GM18909 (cell line): ENCODE results near the gene CIT.
A peak's percentile ranks its signal among the peaks of the same experiment; 100 is the strongest.
"Not testable (repeated sequence)": the region's sequence is repeated elsewhere in the genome, so short reads cannot be mapped to it uniquely, and the experiment has no call there.

Experiments
- ATAC-seq: cut with Tn5 transposase; IDR thresholded peaks from one replicate; pipeline ENCODE4 v1.9.1; 2021; ENCODE audit warnings: mild to moderate bottlenecking; ENCODE audit not compliant: unreplicated experiment, poor library complexity

CIT gene, protein sequence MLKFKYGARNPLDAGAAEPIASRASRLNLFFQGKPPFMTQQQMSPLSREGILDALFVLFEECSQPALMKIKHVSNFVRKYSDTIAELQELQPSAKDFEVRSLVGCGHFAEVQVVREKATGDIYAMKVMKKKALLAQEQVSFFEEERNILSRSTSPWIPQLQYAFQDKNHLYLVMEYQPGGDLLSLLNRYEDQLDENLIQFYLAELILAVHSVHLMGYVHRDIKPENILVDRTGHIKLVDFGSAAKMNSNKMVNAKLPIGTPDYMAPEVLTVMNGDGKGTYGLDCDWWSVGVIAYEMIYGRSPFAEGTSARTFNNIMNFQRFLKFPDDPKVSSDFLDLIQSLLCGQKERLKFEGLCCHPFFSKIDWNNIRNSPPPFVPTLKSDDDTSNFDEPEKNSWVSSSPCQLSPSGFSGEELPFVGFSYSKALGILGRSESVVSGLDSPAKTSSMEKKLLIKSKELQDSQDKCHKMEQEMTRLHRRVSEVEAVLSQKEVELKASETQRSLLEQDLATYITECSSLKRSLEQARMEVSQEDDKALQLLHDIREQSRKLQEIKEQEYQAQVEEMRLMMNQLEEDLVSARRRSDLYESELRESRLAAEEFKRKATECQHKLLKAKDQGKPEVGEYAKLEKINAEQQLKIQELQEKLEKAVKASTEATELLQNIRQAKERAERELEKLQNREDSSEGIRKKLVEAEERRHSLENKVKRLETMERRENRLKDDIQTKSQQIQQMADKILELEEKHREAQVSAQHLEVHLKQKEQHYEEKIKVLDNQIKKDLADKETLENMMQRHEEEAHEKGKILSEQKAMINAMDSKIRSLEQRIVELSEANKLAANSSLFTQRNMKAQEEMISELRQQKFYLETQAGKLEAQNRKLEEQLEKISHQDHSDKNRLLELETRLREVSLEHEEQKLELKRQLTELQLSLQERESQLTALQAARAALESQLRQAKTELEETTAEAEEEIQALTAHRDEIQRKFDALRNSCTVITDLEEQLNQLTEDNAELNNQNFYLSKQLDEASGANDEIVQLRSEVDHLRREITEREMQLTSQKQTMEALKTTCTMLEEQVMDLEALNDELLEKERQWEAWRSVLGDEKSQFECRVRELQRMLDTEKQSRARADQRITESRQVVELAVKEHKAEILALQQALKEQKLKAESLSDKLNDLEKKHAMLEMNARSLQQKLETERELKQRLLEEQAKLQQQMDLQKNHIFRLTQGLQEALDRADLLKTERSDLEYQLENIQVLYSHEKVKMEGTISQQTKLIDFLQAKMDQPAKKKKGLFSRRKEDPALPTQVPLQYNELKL (N-terminal part only)

DNA sequence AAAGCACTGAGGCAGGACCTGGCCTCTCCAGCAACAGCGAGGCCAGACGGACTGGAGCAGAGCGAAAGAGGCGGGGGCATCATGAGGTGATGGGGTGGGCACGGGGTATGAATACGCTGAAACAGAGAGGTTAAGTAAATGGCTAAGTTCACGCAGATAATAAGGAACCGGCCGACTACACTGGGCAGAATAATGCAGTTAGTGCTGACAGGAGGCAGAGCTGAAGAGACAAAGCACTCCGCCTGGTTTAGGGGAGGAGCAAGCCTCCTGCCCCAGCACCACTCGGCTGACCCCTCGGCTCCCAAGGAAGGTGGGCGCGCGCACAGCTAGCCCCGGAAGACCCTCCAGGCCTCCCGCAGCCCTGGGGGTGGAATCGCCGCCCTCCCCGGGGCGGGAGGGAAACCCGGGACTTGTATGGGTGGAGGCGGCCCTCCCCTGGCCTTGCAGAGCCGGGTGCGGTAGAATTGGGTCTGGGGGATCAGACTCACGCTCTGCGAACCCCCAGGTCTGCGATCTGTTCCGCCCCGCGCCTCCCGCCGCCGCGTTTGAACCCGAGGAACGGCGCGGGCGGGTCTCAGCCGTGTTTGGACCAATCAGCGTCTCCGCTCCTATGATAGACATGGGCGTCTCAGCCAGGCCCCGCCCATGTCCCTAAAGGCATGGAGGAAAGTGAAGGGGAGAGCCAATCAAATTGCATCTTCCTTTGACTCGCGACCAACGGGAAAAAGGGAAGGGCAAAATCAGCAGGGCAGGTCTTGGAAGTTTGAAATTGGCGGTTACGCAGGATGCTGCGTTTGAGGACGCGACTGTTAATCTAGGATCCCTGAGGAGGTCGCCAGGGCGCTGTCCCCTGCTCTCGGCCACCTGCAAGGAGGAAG is at the start of gene CIT:
Gene CIT (minus strand): TSS at position 560 of the 878 bp plus-strand sequence. CDS start 1,152 bp downstream, outside the sequence.
- ATAC-seq, result peak; percentile 99

DNA sequence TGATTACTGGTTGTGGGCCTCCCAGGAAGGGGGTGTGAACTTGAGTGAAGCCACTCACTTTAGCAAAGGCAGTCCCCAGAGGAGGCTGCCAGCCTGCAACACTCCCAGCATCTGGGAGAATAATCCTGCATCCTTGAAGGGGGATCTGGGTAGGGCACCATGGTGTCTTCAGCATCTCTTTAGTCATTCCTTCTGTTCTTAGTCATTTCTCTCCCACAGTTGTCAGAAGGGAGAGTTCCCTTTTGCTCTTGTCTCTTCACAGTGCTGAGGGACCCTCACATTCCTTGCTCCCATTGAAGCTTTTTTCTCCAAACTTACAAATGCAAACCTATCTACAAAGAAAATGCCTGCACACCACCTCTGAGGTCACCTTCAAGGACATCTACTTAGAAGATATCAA is 48.1 kb upstream of the CIT start:
- ATAC-seq, result no peak

DNA sequence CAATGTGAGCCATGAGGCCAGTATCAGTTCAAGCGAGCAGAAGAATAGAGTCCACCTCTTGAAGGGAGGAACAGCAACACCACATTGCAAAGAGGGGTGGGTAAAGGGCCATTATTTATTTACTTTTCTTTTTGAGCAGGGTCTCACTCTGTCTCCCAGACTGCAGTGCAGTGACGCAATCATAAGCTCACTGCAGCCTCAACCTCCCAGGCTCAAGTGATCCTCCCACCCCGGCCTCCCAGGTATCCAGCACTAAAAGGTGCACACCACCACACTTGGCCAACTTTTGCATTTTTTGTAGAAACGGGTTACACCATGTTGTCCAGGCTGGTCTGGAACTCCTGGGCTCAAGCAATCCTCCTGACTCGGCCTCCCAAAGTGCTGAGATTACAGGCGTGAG is 42.9 kb upstream of the CIT start:
- no peak for ATAC-seq

DNA sequence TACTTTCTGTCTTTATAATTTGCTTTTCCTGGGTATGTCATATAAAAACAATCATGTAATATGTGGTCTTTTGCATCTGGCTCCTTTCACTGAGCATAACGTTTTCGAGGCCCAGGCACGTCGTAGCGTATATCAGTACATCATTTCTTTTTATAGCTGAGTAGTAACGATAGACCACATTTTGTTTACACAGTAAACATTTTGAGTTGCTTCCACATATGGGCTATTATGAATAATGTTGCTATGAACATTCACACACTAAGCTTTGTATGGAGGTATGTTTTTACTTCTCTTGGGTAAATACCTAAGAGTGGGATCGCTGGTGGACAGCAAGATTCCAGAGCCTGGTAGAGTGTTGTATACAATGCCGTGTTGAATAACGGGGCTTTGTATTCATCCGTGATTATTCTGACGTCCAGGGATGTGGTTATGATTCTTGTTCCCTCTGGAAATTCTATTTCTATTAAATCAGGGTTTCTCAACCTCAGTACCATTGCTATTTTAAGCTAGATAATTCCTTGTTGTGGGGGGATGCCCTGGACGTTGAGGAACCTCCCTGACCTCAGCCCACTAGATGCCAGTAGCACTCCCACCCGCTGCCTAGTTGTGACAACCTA is 38.9 kb upstream of the CIT start:
- ATAC-seq, result no peak

DNA sequence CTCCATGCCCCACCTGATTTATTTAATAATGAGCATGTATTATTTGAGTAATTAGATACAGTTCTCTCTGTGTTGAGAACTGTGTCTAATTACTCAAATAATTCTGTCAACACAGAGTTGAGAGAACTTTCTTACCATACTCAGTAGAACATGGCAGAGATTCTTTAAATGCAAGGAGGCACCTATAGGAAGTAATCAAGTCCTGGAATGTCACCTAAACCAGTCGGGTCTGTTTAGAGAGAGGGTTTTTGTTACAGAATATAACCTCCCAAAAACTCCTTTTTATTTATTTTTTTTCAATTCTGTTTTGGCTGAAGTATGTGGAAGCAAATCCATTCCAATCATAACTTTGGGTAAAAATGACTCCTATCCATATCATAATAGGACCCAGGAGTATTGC is 37.5 kb upstream of the CIT start:
- no peak for ATAC-seq

DNA sequence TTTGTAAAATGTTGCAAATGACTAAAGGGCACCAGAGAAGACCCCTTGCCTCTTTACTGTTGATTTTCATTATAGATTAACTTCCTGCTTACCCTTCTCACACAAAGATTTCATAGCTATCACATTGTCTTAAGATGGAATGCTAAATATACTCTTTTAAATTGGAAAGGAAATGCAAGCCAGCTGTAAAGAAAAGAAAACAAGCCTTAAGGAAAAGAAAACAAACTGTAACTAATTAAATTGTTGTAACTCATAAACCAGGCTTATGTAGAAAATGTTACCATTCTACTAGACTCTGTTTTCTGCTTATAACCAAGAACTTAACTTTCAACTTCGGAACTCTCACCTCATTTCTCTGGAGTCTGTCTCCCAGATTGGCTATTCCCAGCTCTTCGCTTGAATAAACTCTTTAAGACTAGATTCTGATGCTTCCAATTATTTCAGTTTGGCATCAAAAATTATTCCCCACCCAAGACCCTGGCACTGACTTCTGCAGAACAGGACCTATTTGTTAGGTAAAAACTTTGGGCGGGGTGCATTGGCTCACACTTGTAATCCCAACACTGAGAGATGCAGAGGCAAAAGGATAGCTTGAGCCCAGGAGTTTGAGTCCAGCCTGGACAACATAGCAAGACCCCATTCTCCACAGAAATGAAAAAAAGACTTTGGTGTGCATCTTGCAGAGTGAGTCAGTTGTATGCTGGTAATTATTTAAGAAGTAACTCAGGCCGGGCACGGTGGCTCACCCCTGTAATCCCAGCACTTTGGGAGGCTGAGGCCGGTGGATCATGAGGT is 36.6 kb upstream of the CIT start:
- no peak for ATAC-seq

DNA sequence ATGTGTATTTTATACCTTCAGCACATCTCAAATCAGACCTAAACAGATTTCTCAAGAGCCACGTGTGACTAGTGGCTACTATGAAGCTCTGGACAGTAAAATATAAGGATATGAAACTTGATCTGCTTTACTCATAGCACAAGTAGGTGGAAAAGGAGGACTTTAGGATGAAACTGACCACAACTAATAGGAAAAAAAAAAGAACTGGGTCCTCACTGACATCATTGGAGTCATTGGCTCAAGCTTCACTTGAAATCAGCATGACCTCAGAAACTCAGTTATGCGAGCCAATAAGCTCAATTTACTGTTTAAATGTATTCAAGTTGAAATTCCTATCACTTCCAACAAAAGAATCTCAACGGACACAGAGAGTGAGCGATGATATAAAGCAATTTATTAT is 34.1 kb upstream of the CIT start:
- no peak for ATAC-seq

DNA sequence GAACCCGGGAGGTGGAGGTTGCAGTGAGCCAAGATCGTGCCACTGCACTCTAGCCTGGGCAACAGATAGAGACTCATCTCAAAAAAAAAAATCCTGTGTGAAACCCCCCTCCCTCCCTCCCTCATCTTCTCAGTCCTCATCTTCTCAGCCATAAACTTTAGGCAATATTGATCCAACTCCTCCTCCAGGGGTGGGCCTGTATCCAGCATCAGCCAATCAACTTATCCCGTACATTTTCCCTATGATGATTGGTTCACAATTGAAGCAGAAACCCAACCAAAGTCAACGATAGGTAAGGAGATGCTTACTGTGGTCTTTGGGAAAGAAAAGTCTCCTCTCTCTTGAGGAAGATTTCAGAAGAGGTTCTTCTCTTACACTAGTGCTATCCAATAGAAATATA is 33.5 kb upstream of the CIT start:
- no peak for ATAC-seq

DNA sequence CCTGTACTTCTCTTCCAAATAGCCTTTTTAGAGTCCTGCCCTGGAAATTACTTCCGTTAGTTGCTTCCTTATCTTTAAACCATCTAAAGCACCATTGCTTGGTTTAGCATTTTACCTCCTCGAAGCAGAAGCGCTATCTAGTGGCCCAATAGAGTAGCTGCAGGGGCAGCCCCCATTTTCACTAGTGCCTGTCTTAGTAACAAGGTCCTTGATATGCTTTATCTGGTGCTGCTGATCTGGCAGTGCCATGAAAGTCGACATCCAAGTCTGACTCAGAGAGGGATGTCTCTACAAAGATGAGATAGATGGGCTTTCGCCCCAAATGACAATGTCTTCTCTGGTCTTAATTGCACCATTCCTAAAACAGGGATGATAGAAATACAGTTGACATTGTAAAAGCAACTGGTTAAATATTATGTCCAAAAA is 25.0 kb upstream of the CIT start:
- peak; percentile 72 for ATAC-seq

DNA sequence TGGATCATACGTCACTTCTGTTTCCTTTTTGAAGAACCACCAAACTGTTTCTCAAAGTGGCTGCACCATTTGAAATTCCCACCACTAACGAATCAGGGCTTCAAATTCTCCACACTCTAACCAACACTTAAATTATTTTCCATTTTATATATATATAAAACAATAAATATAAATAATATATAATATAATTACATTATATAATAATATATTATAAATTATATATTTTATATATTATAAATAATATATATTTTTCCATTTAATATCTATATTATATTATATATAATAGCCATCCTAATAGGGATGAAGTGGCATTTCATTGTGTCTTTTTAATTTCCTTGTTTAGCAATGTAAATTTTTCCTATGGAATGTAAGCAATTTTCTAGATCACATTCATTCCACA is 24.6 kb upstream of the CIT start:
- no peak for ATAC-seq

DNA sequence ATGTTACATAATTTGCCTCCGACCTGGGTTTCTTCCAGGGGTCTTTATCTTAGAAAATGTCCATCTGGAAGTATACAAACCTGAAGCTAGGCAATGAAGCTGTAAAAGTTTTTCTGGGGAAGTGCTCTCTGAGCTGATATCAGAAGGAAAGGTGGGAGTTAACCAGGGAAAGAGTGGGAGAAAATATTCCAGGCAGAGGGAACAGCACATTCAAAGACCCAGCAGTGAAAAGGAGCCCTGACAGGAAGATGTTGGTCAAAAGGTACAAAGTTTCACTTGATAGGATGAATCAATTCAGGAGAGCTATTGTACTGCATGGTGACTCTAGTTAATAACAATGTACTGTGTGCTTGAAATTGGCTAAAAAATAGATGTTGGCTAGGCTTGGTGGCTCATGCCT is 17.8 kb upstream of the CIT start:
- no peak for ATAC-seq

DNA sequence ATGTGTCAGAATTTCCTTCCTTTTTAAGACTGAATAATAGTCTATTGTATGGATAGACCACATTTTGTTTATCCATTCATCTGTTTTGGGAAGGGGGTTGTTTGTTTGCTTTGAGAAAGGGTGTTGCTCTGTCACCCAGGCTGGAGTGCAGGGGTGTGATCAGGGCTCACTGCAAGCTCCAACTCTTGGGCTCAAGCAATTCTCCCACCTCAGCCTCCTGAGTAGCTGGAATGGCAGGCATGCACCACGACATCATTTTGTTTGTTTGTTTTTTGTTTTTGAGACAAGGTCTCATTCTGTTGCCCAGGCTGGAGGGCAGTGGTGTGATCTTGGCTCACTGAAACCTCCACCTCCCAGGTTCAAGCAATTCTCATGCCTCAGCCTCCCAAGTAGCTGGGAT is 15.5 kb upstream of the CIT start:
- ATAC-seq, result not testable (repeated sequence)

DNA sequence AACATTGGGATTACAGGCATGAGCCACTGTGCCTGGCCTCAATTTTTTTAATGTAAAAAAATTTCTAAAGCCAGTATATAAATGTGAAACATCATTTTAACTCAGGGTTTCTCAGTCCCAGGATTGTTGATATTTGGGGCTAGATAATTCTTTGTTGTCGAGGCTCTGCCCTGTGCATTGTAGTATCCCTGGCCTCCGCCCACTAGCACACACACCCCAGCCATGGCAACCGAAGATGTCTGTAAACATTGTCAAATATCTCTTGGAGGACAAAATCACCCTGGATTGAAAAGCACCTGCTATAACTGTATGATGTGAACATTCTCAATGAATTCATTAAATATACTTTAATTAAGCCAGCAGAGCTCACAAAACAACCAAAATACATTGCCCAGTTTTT is 8.4 kb upstream of the CIT start:
- no peak for ATAC-seq

DNA sequence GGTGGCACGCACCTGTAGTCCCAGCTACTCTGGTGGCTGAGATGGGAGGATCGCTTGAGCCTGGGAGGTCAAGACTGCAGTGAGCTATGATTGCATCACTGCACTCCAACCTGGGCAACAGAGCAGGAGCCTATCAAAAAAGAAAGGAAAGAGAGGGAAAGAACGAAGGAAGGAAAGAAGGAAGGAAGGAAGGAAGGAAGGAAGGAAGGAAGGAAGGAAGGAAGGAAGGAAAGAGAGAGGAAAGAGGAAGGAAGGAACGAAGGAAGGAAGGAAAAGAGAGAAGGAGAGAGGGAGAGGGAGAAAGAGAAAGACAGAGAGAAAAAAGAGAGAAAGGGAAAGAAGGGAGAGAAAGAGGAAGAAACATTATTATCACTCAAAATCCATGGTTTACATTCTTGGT is 6.7 kb upstream of the CIT start:
- not testable (repeated sequence) for ATAC-seq

DNA sequence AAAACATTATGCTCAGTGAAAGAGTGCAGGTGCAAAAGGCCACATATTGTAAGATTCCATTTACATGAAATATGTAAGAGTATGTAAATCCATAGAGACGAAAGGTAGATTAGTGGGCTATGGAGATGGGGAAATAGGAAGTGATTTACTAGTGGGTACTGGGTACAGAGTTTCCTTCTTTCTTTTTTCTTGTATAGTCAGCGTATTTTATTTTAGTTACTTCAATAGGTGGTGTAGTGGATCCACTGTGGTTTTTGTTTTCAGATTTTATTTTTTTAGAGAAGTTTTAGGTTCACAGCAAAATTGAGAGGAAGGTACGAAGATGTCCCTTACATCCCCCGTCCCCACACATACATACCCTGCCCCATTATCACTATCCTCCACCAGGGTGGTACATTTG is 6.1 kb upstream of the CIT start:
- no peak for ATAC-seq

DNA sequence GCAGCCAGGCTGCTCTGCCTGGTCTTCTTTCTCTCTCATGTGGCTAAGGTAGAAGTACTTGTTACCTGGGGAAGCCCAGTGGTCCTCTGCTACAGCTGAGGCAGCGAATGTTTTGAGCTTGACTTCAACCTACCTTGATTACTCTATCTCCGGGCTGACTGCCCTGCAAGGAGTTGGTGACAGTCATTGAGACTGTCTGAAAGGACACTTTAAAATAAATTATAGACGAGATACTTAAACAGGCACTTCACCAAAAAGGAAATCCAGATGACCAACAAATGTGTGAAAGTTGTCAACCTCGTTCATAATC is 474 bp upstream of the CIT start:
- ATAC-seq, result no peak

DNA sequence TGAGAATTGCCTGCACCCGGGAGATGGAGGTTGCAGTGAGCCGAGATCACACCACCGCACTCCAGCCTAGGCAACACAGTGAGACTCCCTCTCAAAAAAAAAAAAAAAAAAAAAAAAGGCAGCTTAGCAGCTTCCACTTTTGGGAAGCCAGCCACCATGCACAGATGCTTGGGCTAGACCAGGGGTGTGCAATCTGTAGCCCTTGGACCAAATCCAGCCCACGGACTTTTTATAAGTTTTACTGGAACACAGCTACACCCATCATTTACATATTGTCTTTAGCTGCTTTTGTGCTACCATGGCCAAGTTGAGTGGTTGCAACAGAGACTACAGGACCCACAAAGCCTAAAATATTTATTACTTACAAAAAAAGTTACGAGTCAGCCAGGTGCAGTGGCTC is 6.7 kb downstream of the CIT start:
- no peak for ATAC-seq

DNA sequence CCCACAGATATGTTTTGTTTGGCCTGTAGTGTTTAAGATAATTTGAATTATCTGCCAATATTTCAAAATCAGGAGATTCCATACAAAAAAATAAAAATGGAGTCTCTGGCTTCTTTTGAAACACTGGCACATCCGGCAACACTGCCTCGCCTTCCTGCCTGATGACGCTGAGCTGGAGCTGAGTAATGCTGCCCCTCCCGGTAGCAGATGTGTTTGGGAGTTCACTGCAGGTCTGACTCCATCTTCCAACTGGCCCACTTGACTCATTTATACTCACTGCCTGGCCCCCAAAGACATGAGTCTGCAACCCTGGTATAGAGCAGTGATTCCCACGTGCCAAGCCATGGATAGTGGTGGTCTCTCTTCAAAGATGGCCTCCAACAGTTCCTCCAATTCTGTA is 7.4 kb downstream of the CIT start:
- no peak for ATAC-seq

DNA sequence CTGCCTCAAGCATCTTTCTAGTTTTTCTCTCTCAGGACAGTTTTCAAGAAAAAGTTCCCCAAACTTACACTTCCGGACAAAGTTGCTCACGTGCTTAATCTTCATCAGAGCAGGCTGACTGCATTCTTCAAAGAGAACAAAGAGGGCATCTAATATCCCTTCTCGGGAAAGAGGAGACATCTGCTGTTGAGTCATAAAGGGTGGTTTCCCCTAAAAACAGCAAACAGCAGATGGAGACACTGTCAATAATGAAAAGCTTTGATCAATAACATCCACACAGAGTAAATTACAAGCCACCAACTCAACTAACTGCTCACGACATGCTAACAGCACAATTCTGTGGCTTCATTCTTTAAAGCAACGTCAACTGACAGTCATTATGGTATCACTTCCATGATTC is 8.1 kb downstream of the CIT start:
- no peak for ATAC-seq
